T-helper 1 cell treated with Interleukin-12 subunit alpha and Interleukin-12 subunit beta and Interleukin-4 antibody, amounts not matched to agents 30 μg/mL and 1 μg/mL, for 36 hours (primary cell): ENCODE data around the gene TMPRSS4.

Experiments
- H3K27ac Mint-ChIP-seq: one replicate; pipeline ENCODE4 v1.8.0; 2021; ENCODE audit warnings: mild to moderate bottlenecking, mixed read lengths
- H3K27me3 Mint-ChIP-seq: one replicate; pipeline ENCODE4 v1.8.0; 2021; ENCODE audit warnings: low read depth, mixed read lengths
- H3K36me3 Mint-ChIP-seq: one replicate; pipeline ENCODE4 v1.8.0; 2021; ENCODE audit warnings: low read depth, mixed read lengths
- H3K4me1 Mint-ChIP-seq: one replicate; pipeline ENCODE4 v1.8.0; 2021; ENCODE audit warnings: low read depth, mixed read lengths
- H3K4me3 Mint-ChIP-seq: one replicate; pipeline ENCODE4 v1.8.0; 2021; ENCODE audit warnings: mild to moderate bottlenecking, moderate library complexity, mixed read lengths
- H3K9me3 Mint-ChIP-seq: one replicate; pipeline ENCODE4 v1.8.0; 2021; ENCODE audit warnings: mixed read lengths

TMPRSS4 gene

DNA sequence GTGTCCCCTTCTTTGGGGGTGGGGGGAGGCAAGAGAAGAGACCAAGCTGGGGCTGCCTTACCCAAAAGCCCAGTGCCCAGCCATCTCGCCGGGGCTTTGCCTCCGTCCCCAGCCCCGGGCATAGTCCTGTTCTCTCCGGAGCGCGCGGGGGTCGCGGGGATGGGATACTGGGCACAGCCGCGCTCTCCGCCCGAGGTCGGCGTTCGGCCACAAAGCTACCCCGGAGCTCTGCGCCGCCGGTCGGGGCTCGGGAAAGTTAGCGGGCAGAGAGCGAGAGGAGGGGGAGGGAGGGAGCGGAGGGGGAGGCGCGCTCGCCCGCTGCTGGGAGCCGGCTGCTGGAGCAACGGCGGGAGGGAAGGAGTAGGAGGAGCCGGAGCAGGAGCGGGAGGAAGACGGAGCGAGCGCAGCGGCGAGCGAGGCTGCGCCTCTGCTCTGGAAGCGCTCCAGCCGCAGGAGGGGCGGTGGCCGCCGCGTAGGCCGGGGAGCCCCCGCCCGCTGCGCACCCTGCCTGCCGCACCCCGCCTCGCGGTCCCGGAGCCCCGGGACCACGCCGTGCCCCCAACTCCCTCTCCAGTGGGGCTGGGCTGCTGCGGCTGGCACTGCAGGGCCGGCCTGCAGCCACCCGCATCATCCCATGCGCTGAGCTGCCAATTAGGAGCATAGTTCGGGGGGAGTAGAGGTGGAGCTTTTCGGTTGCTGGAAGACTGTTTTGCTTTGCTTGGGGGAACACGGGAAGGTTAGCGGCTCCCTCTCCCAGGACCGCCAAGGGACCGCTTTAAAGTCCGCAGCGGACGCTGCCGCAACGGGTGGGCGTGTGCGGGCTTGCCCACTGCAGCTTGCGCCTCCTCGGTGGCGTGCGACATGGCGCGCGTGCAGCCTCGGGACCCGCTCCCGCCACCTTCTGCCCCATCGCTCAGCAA lies 75.9 kb downstream of the TMPRSS4 start, which contains the start of gene SCN4B:
Gene SCN4B, minus strand, starts transcription at position 272 of the 920 bp plus-strand sequence. Its CDS starts 150 bp downstream, at position 122.
- H3K4me1 Mint-ChIP-seq = peaks cover 4% of the 10 kb centered on the region
- peaks cover 77% of the 10 kb centered on the region for H3K27me3 Mint-ChIP-seq
- peak within 1 kb of the TSS; percentile 55 for H3K27ac Mint-ChIP-seq
- no peaks in the 10 kb centered on the region for H3K36me3 Mint-ChIP-seq
- no peaks in the 10 kb centered on the region for H3K9me3 Mint-ChIP-seq
- peak within 1 kb of the TSS; percentile 69 for H3K4me3 Mint-ChIP-seq

- peak overlapping the region; percentile 69 for H3K4me3 Mint-ChIP-seq
- H3K27me3 Mint-ChIP-seq = peaks cover 84% of the 10 kb centered on the region
- no peaks in the 10 kb centered on the region for H3K9me3 Mint-ChIP-seq
- no peaks in the 10 kb centered on the region for H3K36me3 Mint-ChIP-seq
- H3K27ac Mint-ChIP-seq = peak overlapping the region; percentile 55
- peaks cover 4% of the 10 kb centered on the region for H3K4me1 Mint-ChIP-seq
Measured at GRCh38 chr11:118153516-118153915, 76.6 kb downstream of the TMPRSS4 start.

GRCh38 chr11:118153976-118154375 lies 77.1 kb downstream of the TMPRSS4 start:
- Mint-ChIP-seq H3K4me1 (peaks cover 4% of the 10 kb centered on the region), H3K27me3 (peaks cover 85% of the 10 kb centered on the region), H3K36me3 (no peaks in the 10 kb centered on the region), H3K4me3 (peak overlapping the region; percentile 69), H3K27ac (no peak overlapping the region), H3K9me3 (no peaks in the 10 kb centered on the region)

GRCh38 chr11:118154641-118155040 lies 77.8 kb downstream of the TMPRSS4 start:
- H3K4me1 Mint-ChIP-seq = peaks cover 4% of the 10 kb centered on the region

GRCh38 chr11:118155776-118156530 lies 79.1 kb downstream of the TMPRSS4 start:
- H3K36me3 Mint-ChIP-seq = no peaks in the 10 kb centered on the region
- no peak overlapping the region for H3K27ac Mint-ChIP-seq
- peaks cover 84% of the 10 kb centered on the region for H3K27me3 Mint-ChIP-seq
- no peak overlapping the region for H3K4me3 Mint-ChIP-seq
- H3K9me3 Mint-ChIP-seq = no peaks in the 10 kb centered on the region
- peaks cover 4% of the 10 kb centered on the region for H3K4me1 Mint-ChIP-seq

More at GRCh38 chr11:118154641-118155040, 77.8 kb downstream of the TMPRSS4 start:
- H3K27ac Mint-ChIP-seq = no peak overlapping the region
- no peaks in the 10 kb centered on the region for H3K36me3 Mint-ChIP-seq
- H3K4me3 Mint-ChIP-seq = no peak overlapping the region
- H3K9me3 Mint-ChIP-seq = no peaks in the 10 kb centered on the region
- H3K27me3 Mint-ChIP-seq = peaks cover 90% of the 10 kb centered on the region

- Mint-ChIP-seq H3K36me3 (no peaks in the 10 kb centered on the region), H3K4me1 (peaks cover 4% of the 10 kb centered on the region), H3K27me3 (peaks cover 77% of the 10 kb centered on the region), H3K27ac (no peak overlapping the region), H3K4me3 (no peak overlapping the region), H3K9me3 (no peaks in the 10 kb centered on the region)
Measured at GRCh38 chr11:118156531-118157185, 79.8 kb downstream of the TMPRSS4 start.

GRCh38 chr11:118157186-118157895 lies 80.5 kb downstream of the TMPRSS4 start:
- H3K36me3 Mint-ChIP-seq = no peaks in the 10 kb centered on the region
- H3K4me3 Mint-ChIP-seq = no peak overlapping the region
- no peaks in the 10 kb centered on the region for H3K9me3 Mint-ChIP-seq
- peaks cover 76% of the 10 kb centered on the region for H3K27me3 Mint-ChIP-seq
- peaks cover 4% of the 10 kb centered on the region for H3K4me1 Mint-ChIP-seq
- H3K27ac Mint-ChIP-seq = no peak overlapping the region

- Mint-ChIP-seq H3K4me1 (peaks cover under 1% of the 10 kb centered on the region), H3K27ac (no peak overlapping the region), H3K36me3 (no peaks in the 10 kb centered on the region), H3K9me3 (no peaks in the 10 kb centered on the region), H3K27me3 (peaks cover 52% of the 10 kb centered on the region), H3K4me3 (no peak overlapping the region)
Measured at GRCh38 chr11:118161786-118162185, 84.9 kb downstream of the TMPRSS4 start.

DNA sequence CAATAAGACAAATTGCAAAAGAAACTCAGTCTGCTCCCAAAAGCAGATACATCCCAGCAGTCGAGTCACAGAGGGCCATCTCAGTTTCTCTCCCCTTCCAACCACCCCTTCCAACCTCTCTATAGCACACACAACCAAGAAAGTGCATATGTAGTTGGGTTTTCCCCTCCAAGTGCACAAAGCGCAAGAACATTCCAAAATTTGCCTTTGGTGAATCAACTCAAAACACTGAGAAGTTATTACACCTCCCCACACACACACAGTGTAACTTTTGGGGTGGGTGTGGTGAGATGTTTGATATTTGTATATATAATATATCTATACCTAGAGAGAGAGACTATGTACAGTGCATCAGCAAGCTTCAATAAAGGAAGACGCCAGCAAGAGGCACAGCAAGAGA lies 86.0 kb downstream of the TMPRSS4 start:
- no peaks in the 10 kb centered on the region for H3K4me1 Mint-ChIP-seq
- H3K27ac Mint-ChIP-seq = no peak overlapping the region
- H3K27me3 Mint-ChIP-seq = peaks cover 46% of the 10 kb centered on the region
- H3K4me3 Mint-ChIP-seq = no peak overlapping the region
- no peaks in the 10 kb centered on the region for H3K9me3 Mint-ChIP-seq
- H3K36me3 Mint-ChIP-seq = no peaks in the 10 kb centered on the region

GRCh38 chr11:118163494-118163893 lies 86.6 kb downstream of the TMPRSS4 start:
- no peaks in the 10 kb centered on the region for H3K4me1 Mint-ChIP-seq
- H3K36me3 Mint-ChIP-seq = no peaks in the 10 kb centered on the region
- H3K27ac Mint-ChIP-seq = no peak overlapping the region
- H3K27me3 Mint-ChIP-seq = peaks cover 42% of the 10 kb centered on the region
- H3K9me3 Mint-ChIP-seq = no peaks in the 10 kb centered on the region
- H3K4me3 Mint-ChIP-seq = no peak overlapping the region

- Mint-ChIP-seq H3K27ac (no peak overlapping the region), H3K4me1 (no peaks in the 10 kb centered on the region), H3K9me3 (no peaks in the 10 kb centered on the region), H3K4me3 (no peak overlapping the region), H3K27me3 (peaks cover 30% of the 10 kb centered on the region), H3K36me3 (no peaks in the 10 kb centered on the region)
Measured at GRCh38 chr11:118164885-118165284, 88.0 kb downstream of the TMPRSS4 start.

DNA sequence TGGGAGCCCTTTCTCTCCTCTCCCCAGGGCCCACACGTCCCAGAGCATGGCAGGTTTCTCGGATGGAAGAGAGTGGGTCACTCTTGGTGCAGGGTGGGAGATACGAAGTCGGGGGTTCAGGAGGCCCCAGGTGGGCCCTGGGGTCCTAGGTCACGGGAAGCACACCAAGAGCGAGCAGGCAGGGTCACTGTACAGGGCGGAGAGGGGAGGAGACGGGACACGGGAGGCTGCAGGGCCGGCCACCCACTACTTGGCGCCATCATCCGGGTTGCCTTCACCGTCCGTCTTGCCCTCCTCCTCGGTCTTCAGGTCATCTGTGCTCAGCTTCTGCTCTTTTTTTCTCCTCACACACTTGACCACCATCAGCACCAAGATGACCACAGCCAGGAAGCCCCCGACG lies 89.8 kb downstream of the TMPRSS4 start:
- Mint-ChIP-seq H3K4me3 (no peak overlapping the region), H3K4me1 (peaks cover 5% of the 10 kb centered on the region), H3K36me3 (no peaks in the 10 kb centered on the region), H3K27ac (no peak overlapping the region), H3K9me3 (no peaks in the 10 kb centered on the region), H3K27me3 (peaks cover 26% of the 10 kb centered on the region)

- Mint-ChIP-seq H3K27me3 (peaks cover 21% of the 10 kb centered on the region), H3K4me3 (no peak overlapping the region), H3K4me1 (peaks cover 7% of the 10 kb centered on the region), H3K36me3 (no peaks in the 10 kb centered on the region), H3K27ac (no peak overlapping the region), H3K9me3 (no peaks in the 10 kb centered on the region)
Measured at GRCh38 chr11:118167253-118167652, 90.4 kb downstream of the TMPRSS4 start.

DNA sequence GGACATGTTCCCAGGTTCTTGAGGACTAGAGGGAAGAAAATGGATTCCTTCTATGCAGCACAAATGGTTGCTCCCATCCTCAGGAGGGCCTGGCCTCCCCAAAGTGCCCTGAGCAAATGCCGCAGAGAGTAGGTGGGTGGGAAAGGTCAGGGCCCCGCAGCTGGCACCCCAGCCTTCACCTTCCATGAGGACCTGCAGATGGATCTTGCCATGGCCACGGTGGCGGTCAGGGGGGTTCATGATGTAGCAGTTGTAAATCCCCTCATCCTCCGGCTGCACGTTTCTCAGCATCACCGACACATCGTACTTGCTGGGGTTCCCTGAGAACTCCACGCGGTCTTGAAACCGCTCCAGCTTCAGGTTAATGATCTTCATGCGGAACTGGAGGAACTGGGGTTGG lies 91.0 kb downstream of the TMPRSS4 start:
- H3K4me3 Mint-ChIP-seq = no peak overlapping the region
- no peak overlapping the region for H3K27ac Mint-ChIP-seq
- no peaks in the 10 kb centered on the region for H3K36me3 Mint-ChIP-seq
- no peaks in the 10 kb centered on the region for H3K9me3 Mint-ChIP-seq
- H3K4me1 Mint-ChIP-seq = peaks cover 7% of the 10 kb centered on the region
- H3K27me3 Mint-ChIP-seq = peaks cover 19% of the 10 kb centered on the region
